8988T (cell line): Measurements from ENCODE around the gene H2BK1.

Source experiments
- DNase-seq: peaks from one replicate; pipeline ENCODE4 v3.0.0; 2011

The H2BK1 gene

GRCh38 chr7:151244841-151245346 lies 34.6 kb upstream of the H2BK1 start:
- no peak for DNase-seq

- no peak for DNase-seq
These were observed 34.0 kb upstream of the H2BK1 start for GRCh38 chr7:151244196-151244840.

- DNase-seq = no peak
These were observed 33.3 kb upstream of the H2BK1 start for GRCh38 chr7:151243408-151244195.

GRCh38 chr7:151243045-151243349 lies 32.7 kb upstream of the H2BK1 start:
- no peak for DNase-seq

GRCh38 chr7:151242159-151243044 lies 32.1 kb upstream of the H2BK1 start:
- DNase-seq = no peak

- no peak for DNase-seq
These were observed 31.4 kb upstream of the H2BK1 start for GRCh38 chr7:151241755-151242096.

GRCh38 chr7:151240942-151241754 lies 30.9 kb upstream of the H2BK1 start:
- DNase-seq = no peak

GRCh38 chr7:151240536-151240935 lies 30.2 kb upstream of the H2BK1 start:
- DNase-seq = no peak

- DNase-seq = no peak
These were observed 29.7 kb upstream of the H2BK1 start for GRCh38 chr7:151239837-151240459.

- no peak for DNase-seq
These were observed 28.9 kb upstream of the H2BK1 start for GRCh38 chr7:151238924-151239836.

GRCh38 chr7:151238190-151238810 lies 28.0 kb upstream of the H2BK1 start:
- no peak for DNase-seq

- DNase-seq = no peak
These were observed 27.2 kb upstream of the H2BK1 start for GRCh38 chr7:151237244-151238189.

- no peak for DNase-seq
These were observed 26.1 kb upstream of the H2BK1 start for GRCh38 chr7:151236406-151236805.

GRCh38 chr7:151235091-151235787 lies 25.0 kb upstream of the H2BK1 start:
- DNase-seq = no peak

- DNase-seq = no peak
These were observed 23.5 kb upstream of the H2BK1 start for GRCh38 chr7:151233804-151234203.

- no peak for DNase-seq
These were observed 22.8 kb upstream of the H2BK1 start for GRCh38 chr7:151232917-151233701.

GRCh38 chr7:151232091-151232916 lies 22.0 kb upstream of the H2BK1 start, which contains the start of gene CHPF2:
TSS of gene CHPF2 (plus strand) at chr7:151232483. CDS start at chr7:151234012, 1,529 bp downstream.
- peak; percentile 95 for DNase-seq
